H1 (cell line): ENCODE measurements around the gene ELOF1. TPM values are rescaled to one million over a fixed set of nuclear protein-coding genes. Genes with fewer than 3 reads are reported as not detected.

Experiments used
- CTCF ChIA-PET: fragments of 300-600 bp; sonication (Branson Sonifier 250); formaldehyde crosslinking; loops from one replicate; lab custom pipeline; 2021; ENCODE audit not compliant: partially characterized antibody; lab: Charles Lee
- POLR2A ChIA-PET: fragments of 300-600 bp; sonication (Branson Sonifier 250); formaldehyde crosslinking; loops from one replicate; lab custom pipeline; 2021; ENCODE audit warnings: inconsistent platforms; ENCODE audit not compliant: partially characterized antibody; lab: Charles Lee
- DNase-seq, 2 experiments: peaks; one replicate each; pipeline versions ENCODE4 v3.0.0 to v3.0.0-alpha.2; 2010 to 2022; ENCODE audit warnings: low spot score in 2 of 2, low read depth in 1 of 2, mixed read lengths in 1 of 2
- FAIRE-seq: peaks from 2 replicates; lab custom pipeline; 2011; peaks lifted over from hg19 to GRCh38; lab: Jason Lieb, UNC
- H2AFZ ChIP-seq: 2 replicates; pipeline ENCODE4 v1.8.1; 2012; ENCODE audit warnings: low read length, inconsistent platforms
- H2AK5ac ChIP-seq: 2 replicates; pipeline ENCODE4 v1.6.1; 2013; ENCODE audit warnings: low read depth, low read length
- H2BK120ac ChIP-seq: replicated peaks from 2 replicates; pipeline ENCODE3; 2013; ENCODE audit warnings: low read depth, low read length, inconsistent platforms
- H2BK12ac ChIP-seq: 2 replicates; pipeline ENCODE4 v1.6.1; 2013; ENCODE audit warnings: low read depth, low read length
- H2BK15ac ChIP-seq: 2 replicates; pipeline ENCODE4 v1.6.1; 2013; ENCODE audit warnings: low read length
- H2BK20ac ChIP-seq: 2 replicates; pipeline ENCODE4 v1.6.1; 2013; ENCODE audit warnings: low read length
- H2BK5ac ChIP-seq: 2 replicates; pipeline ENCODE4 v1.6.1; 2013; ENCODE audit warnings: low read depth, low read length
- H3K14ac ChIP-seq: 2 replicates; pipeline ENCODE4 v1.6.1; 2013; ENCODE audit warnings: inconsistent platforms; ENCODE audit not compliant: insufficient read length
- H3K18ac ChIP-seq: 2 replicates; pipeline ENCODE4 v1.6.1; 2013; ENCODE audit warnings: low read length; ENCODE audit errors: extremely low read depth
- H3K23ac ChIP-seq: 2 replicates; pipeline ENCODE4 v1.6.1; 2013; ENCODE audit warnings: inconsistent platforms; ENCODE audit not compliant: insufficient read length
- H3K23me2 ChIP-seq: 2 replicates; pipeline ENCODE4 v1.6.1; 2013; ENCODE audit warnings: low read depth, low read length
- H3K27ac ChIP-seq: 2 replicates; pipeline ENCODE4 v1.6.1; 2011; ENCODE audit warnings: low read depth, low read length, inconsistent platforms
- H3K27me3 ChIP-seq, 4 experiments: replicated peaks in 1 of 4; 1 replicate in 1 of 4; 2 replicates in 3 of 4; pipeline versions ENCODE4 v1.6.1 to v1.8.1; 2011 to 2013; ENCODE audit warnings: low read length in 3 of 4, mild to moderate bottlenecking in 3 of 4, inconsistent platforms in 2 of 4, mixed read lengths in 2 of 4, moderate library complexity in 1 of 4; ENCODE audit not compliant: control insufficient read depth in 3 of 4, insufficient read depth in 3 of 4; ENCODE audit errors: extremely low read depth in 1 of 4
- H3K36me3 ChIP-seq, 4 experiments: 2 replicates each; pipeline versions ENCODE4 v1.6.1 to v1.8.1; 2011 to 2013; ENCODE audit warnings: mild to moderate bottlenecking in 4 of 4, low read length in 3 of 4, moderate library complexity in 2 of 4, control low read depth in 1 of 4, inconsistent platforms in 1 of 4; ENCODE audit not compliant: insufficient read depth in 4 of 4, control insufficient read depth in 2 of 4
- H3K4ac ChIP-seq: replicated peaks from 2 replicates; pipeline ENCODE3; 2013; ENCODE audit warnings: low read length, low read depth, mixed read lengths, inconsistent platforms; ENCODE audit not compliant: insufficient read length
- H3K4me1 ChIP-seq, 4 experiments: replicated peaks in 1 of 4; 1 replicate in 1 of 4; 2 replicates in 3 of 4; pipeline versions ENCODE4 v1.6.1 to v1.8.1; 2011 to 2013; ENCODE audit warnings: low read length in 3 of 4, inconsistent platforms in 2 of 4, mixed read lengths in 1 of 4; ENCODE audit not compliant: insufficient read depth in 4 of 4, control insufficient read depth in 3 of 4
- H3K4me2 ChIP-seq, 2 experiments: 2 replicates each; pipeline versions ENCODE4 v1.6.1 to v1.8.1; 2011 to 2013; ENCODE audit warnings: low read depth in 2 of 2, low read length in 2 of 2, control low read depth in 1 of 2, inconsistent platforms in 1 of 2, mild to moderate bottlenecking in 1 of 2; ENCODE audit not compliant: insufficient read depth in 1 of 2
- H3K4me3 ChIP-seq, 4 experiments: fragments of 200-600, 300-600 bp in 1 of 4; sonication (generic), shearing (Covaris generic), sonication (Bioruptor Twin) in 1 of 4; 2 replicates each; pipeline versions ENCODE4 v1.5.1 to v1.8.1; 2011 to 2016; ENCODE audit warnings: low read length in 4 of 4, low read depth in 3 of 4, control low read depth in 2 of 4, inconsistent platforms in 2 of 4, mild to moderate bottlenecking in 2 of 4, mixed read lengths in 1 of 4, moderate library complexity in 1 of 4; ENCODE audit not compliant: insufficient read depth in 2 of 4; ENCODE audit errors: extremely low read depth in 1 of 4
- H3K56ac ChIP-seq: replicated peaks from 2 replicates; pipeline ENCODE3; 2013; ENCODE audit warnings: low read depth, mild to moderate bottlenecking, mixed read lengths, low read length, inconsistent platforms; ENCODE audit not compliant: insufficient read length
- H3K79me1 ChIP-seq: 2 replicates; pipeline ENCODE4 v1.6.1; 2013; ENCODE audit warnings: low read depth, low read length, control low read depth
- H3K79me2 ChIP-seq, 2 experiments: 2 replicates each; pipeline versions ENCODE4 v1.6.1 to v1.8.1; 2012 to 2013; ENCODE audit warnings: low read length in 2 of 2, mild to moderate bottlenecking in 2 of 2, inconsistent platforms in 1 of 2; ENCODE audit not compliant: insufficient read depth in 2 of 2, control insufficient read depth in 1 of 2
- H3K9ac ChIP-seq, 4 experiments: replicated peaks in 1 of 4; 1 replicate in 1 of 4; 2 replicates in 3 of 4; pipeline versions ENCODE4 v1.6.1 to v1.8.1; 2011 to 2013; ENCODE audit warnings: low read depth in 3 of 4, low read length in 3 of 4, control low read depth in 2 of 4, mild to moderate bottlenecking in 2 of 4, moderate library complexity in 2 of 4, inconsistent platforms in 1 of 4; ENCODE audit errors: extremely low read depth in 1 of 4
- H3K9me3 ChIP-seq, 2 experiments: 2 replicates each; pipeline versions ENCODE4 v1.6.1 to v1.8.1; 2012 to 2013; ENCODE audit warnings: mild to moderate bottlenecking in 2 of 2, moderate library complexity in 2 of 2, control low read depth in 1 of 2, inconsistent platforms in 1 of 2, low read depth in 1 of 2, low read length in 1 of 2, mixed read lengths in 1 of 2; ENCODE audit not compliant: insufficient read depth in 2 of 2
- H4K20me1 ChIP-seq, 2 experiments: replicated peaks in 1 of 2; 2 replicates each; pipeline versions ENCODE3 to v1.8.1; 2011 to 2013; ENCODE audit warnings: inconsistent platforms in 2 of 2, low read length in 2 of 2, mild to moderate bottlenecking in 1 of 2; ENCODE audit not compliant: insufficient read depth in 2 of 2, control insufficient read depth in 1 of 2
- H4K5ac ChIP-seq: 2 replicates; pipeline ENCODE4 v1.6.1; 2013; ENCODE audit warnings: low read length, low read depth, mixed read lengths, inconsistent platforms; ENCODE audit not compliant: insufficient read length
- H4K8ac ChIP-seq: 2 replicates; pipeline ENCODE4 v1.8.0; 2013; ENCODE audit warnings: mild to moderate bottlenecking, moderate library complexity, low read length, inconsistent platforms; ENCODE audit not compliant: insufficient read depth; ENCODE audit errors: extremely low read depth
- H4K91ac ChIP-seq: replicated peaks from 2 replicates; pipeline ENCODE3; 2013; ENCODE audit warnings: low read length, mixed read lengths, inconsistent platforms; ENCODE audit not compliant: insufficient read length
- CBX8 ChIP-seq: fragments of 300-800, 300-1000 bp; sonication (generic); IDR thresholded peaks from 2 replicates; pipeline ENCODE4 v1.7.1; 2016; ENCODE audit warnings: low read depth, low read length, borderline replicate concordance
- CTBP2 ChIP-seq: IDR thresholded peaks from 2 replicates; pipeline ENCODE4 v1.7.0; 2011; ENCODE audit warnings: borderline replicate concordance, mild to moderate bottlenecking, moderate library complexity, mixed read lengths, low read length; ENCODE audit not compliant: insufficient read depth, insufficient read length
- JUND ChIP-seq: IDR thresholded peaks from 2 replicates; pipeline ENCODE4 v1.6.1; 2011; ENCODE audit warnings: mild to moderate bottlenecking, improper control_type of control experiment, low read length
- KDM1A ChIP-seq: fragments of 200-600, 300-600 bp; sonication (generic); IDR thresholded peaks from 2 replicates; pipeline ENCODE4 v1.7.1; 2016; ENCODE audit warnings: mild to moderate bottlenecking, low read length, borderline replicate concordance
- KDM5A ChIP-seq: fragments of 200-600 bp; IDR thresholded peaks from 2 replicates; pipeline ENCODE4 v1.7.1; 2012; ENCODE audit warnings: mild to moderate bottlenecking, low read length, inconsistent platforms, mixed read lengths
- NANOG ChIP-seq: IDR thresholded peaks from 2 replicates; pipeline ENCODE4 v1.6.1; 2011; ENCODE audit warnings: low read length, low read depth, mild to moderate bottlenecking, inconsistent platforms; ENCODE audit not compliant: insufficient read depth, poor library complexity, severe bottlenecking
- PHF8 ChIP-seq: fragments of 200-600 bp; sonication (generic); conservative IDR thresholded peaks from 2 replicates; pipeline ENCODE4 v1.7.1; 2012; ENCODE audit warnings: low read depth, mild to moderate bottlenecking, inconsistent platforms, low read length, moderate library complexity
- POU5F1 ChIP-seq: IDR thresholded peaks from 2 replicates; pipeline ENCODE4 v1.6.1; 2011; ENCODE audit warnings: low read depth, mild to moderate bottlenecking, low read length, moderate library complexity
- SP4 ChIP-seq: IDR thresholded peaks from 2 replicates; pipeline ENCODE4 v1.6.1; 2012; ENCODE audit warnings: low read length, inconsistent platforms
- YY1 ChIP-seq: IDR thresholded peaks from 2 replicates; pipeline ENCODE4 v1.6.1; 2011; ENCODE audit warnings: low read depth, mild to moderate bottlenecking, low read length
- WGBS, 2 experiments: shearing (Covaris generic) in 1 of 2; methylation state at CpG; one replicate each; pipeline versions ENCODE4 v1.1.6 to v1.1.7; 2013 to 2015; ENCODE audit warnings: low lambda C conversion rate in 2 of 2, mixed read lengths in 2 of 2, inconsistent platforms in 1 of 2, low coverage in 1 of 2, missing lambda C conversion rate in 1 of 2; ENCODE audit not compliant: insufficient replicate concordance in 2 of 2, insufficient coverage in 1 of 2, insufficient read length in 1 of 2; ENCODE audit errors: extremely low coverage in 1 of 2, missing lambda C conversion rate in 1 of 2; 5-methylcytosine and 5-hydroxymethylcytosine counted together
- polyA plus RNA-seq, 7 experiments: library from polyadenylated mRNA; depleted of rRNA in 3 of 7; stranded (reverse) in 5 of 7; unstranded in 2 of 7; fragments of >200 nt in 5 of 7; fragments of 200-250 nt in 2 of 7; gene quantifications; 1 replicate in 5 of 7; 2 replicates in 1 of 7; 4 replicates in 1 of 7; pipeline versions ENCODE4 v1.2.1 to v1.2.3, GENCODE V29; 2011 to 2013; ENCODE audit warnings: missing spikeins in 2 of 7, mixed read lengths in 2 of 7
- total RNA-seq: library from RNA; stranded (reverse); fragmentation: NEBNext Ultra II Directional; extraction: Animal tissue kit (Norgen Biotek cat#: 25700); gene quantifications from 2 replicates; pipeline ENCODE4 v1.2.1, GENCODE V29; 2021

Gene ELOF1
- total and polyA plus RNA-seq, 2 of the 8 experiments (the other 6 are each of a cell fraction or from before 2014, with no cell fraction given): 84.2 to 101 TPM

DNA sequence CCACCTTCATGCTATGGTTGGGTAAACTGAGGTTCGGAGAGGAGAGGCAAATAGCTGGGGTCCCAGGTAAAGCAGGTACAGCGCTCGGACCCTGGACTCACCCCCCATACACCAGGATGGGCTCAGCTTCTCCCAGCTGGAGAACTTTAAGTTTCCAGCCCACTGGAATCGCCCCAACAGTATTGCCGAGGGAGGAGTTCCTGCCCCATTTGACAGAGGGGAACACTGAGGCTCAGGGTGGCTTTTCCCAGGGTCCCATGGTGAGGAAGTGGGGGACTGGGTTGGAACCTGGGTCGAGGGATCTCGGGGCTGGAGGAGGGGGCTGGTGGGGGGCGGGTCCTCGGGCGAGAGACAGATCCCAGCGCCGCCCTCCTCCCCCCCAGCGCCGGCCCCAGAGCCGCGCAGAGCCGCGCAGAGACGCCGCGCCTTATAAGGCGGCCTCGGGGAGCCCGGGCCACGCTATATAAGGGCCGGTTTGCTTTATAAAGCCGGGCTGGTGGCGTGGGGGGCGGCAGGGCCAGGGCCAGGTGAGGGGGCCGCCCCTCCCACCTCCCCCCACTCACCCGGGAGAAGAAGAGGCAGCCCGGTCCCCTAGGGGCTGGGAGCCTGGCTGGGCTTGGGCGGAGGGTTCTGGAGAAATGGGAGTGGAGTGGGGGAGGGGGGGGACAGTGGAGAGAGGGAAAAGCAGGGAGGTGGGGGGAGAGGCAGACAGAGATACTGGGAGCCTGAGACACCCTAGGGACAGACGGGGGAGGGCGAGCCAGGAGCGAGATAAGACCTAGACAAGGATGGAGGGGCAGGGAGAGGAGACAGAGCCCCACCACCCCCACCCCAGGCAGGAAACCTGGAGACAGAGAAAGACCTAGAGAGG is 19.3 kb downstream of the ELOF1 start:
- no peak overlapping the region for H2AFZ ChIP-seq
- no peak overlapping the region for H4K5ac ChIP-seq
- FAIRE-seq (no peak), DNase-seq (peak in 1 of 2 experiments; percentile 63)
- no peak overlapping the region for H2BK120ac ChIP-seq
- H4K91ac ChIP-seq: no peak overlapping the region
- H3K27ac ChIP-seq: no peak overlapping the region
- no peaks in the 10 kb centered on the region for H3K79me1 ChIP-seq
- H3K4me2 ChIP-seq: peak overlapping the region; percentile 73 to 78
- H3K14ac ChIP-seq: no peak overlapping the region
- H3K27me3 ChIP-seq: no peaks in the 10 kb centered on the region; a peak in 1 of 7 replicates
- POLR2A ChIA-PET: interaction anchor here (0.6 to 1.8 kb wide), 12 partner anchors 8 to 914 kb away, joined by 3 to 15 read pairs (median 3); partner anchors contain the start of genes ECSIT, ELAVL3, ELOF1 and ZNF653
- H2BK15ac ChIP-seq: no peak overlapping the region; the same call in 1 of the 2 replicates
- H2BK20ac ChIP-seq: no peak overlapping the region
- H4K8ac ChIP-seq: 0 out of 2 replicates have a peak overlapping the region, but pooled peaks have one; percentile 57
- H3K4ac ChIP-seq: no peak overlapping the region
- H2AK5ac ChIP-seq: no peak overlapping the region
- no peak overlapping the region for H2BK5ac ChIP-seq
- no peak overlapping the region for H3K56ac ChIP-seq
- H3K79me2 ChIP-seq: no peaks in the 10 kb centered on the region
- H3K9ac ChIP-seq: peak overlapping the region in 2 of 4 experiments; percentile 38 to 47; a peak in 5 of 7 replicates
- H2BK12ac ChIP-seq: peak overlapping the region; percentile 81; the same call in 1 of the 2 replicates
- peaks cover 7% of the 10 kb centered on the region; the same call in 1 of the 2 replicates for H3K23me2 ChIP-seq
- no peak overlapping the region for H3K23ac ChIP-seq
- no peaks in the 10 kb centered on the region for H4K20me1 ChIP-seq
- H3K9me3 ChIP-seq: no peaks in the 10 kb centered on the region
- CTCF ChIA-PET: interaction anchor here (1.0 to 2.3 kb wide), 6 partner anchors 10 to 156 kb away, joined by 3 to 9 read pairs (median 4); partner anchors contain the start of gene ECSIT
- H3K4me1 ChIP-seq: peaks cover 4 to 20% (median 18%) of the 10 kb centered on the region in 4 experiments
- 60% methylated on average over 5 of the region's 36 CpGs; no CpG with 5 or more reads in 1 of the 2 experiments for WGBS, 2 experiments
- H3K4me3 ChIP-seq: peak overlapping the region; percentile 27 to 54 (median 42)
- H3K36me3 ChIP-seq: no peaks in the 10 kb centered on the region
- H3K18ac ChIP-seq: no peak overlapping the region
- TF ChIP-seq JUND (no peak), KDM1A (peak; percentile 80; the same call in 1 of the 2 replicates), NANOG (no peak), KDM5A (no peak), CTBP2 (no peak), YY1 (no peak), SP4 (no peak; the same call in 1 of the 2 replicates), CBX8 (no peak), POU5F1 (no peak), PHF8 (peak; percentile 66)
